WTC11 (cell line): Measurements from ENCODE around the gene ZNF341.

Experiments used
- CREB1 ChIP-seq: sonication (generic); formaldehyde crosslinking; IDR thresholded peaks from 2 replicates; pipeline ENCODE4 v1.8.0; 2023; ENCODE audit warnings: mild to moderate bottlenecking, missing genetic modification reagents
- ELF4 ChIP-seq: sonication (generic); formaldehyde crosslinking; IDR thresholded peaks from 2 replicates; pipeline ENCODE4 v1.8.1; 2022; ENCODE audit warnings: low read depth, mild to moderate bottlenecking, moderate library complexity, missing genetic modification reagents
- ESRRA ChIP-seq: sonication (generic); formaldehyde crosslinking; IDR thresholded peaks from 2 replicates; pipeline ENCODE4 v1.8.1; 2022; ENCODE audit warnings: mild to moderate bottlenecking, missing genetic modification reagents, borderline replicate concordance
- ETV6 ChIP-seq: sonication (generic); formaldehyde crosslinking; IDR thresholded peaks from 2 replicates; pipeline ENCODE4 v1.8.1; 2022; ENCODE audit warnings: mild to moderate bottlenecking, missing genetic modification reagents
- FOXK1 ChIP-seq: sonication (generic); formaldehyde crosslinking; IDR thresholded peaks from 2 replicates; pipeline ENCODE4 v1.8.0; 2022; ENCODE audit warnings: mild to moderate bottlenecking, moderate library complexity, missing genetic modification reagents
- NR2C2 ChIP-seq: sonication (generic); formaldehyde crosslinking; IDR thresholded peaks from 2 replicates; pipeline ENCODE4 v1.8.0; 2022; ENCODE audit warnings: mild to moderate bottlenecking, missing genetic modification reagents
- SMAD3 ChIP-seq: sonication (generic); formaldehyde crosslinking; IDR thresholded peaks from 2 replicates; pipeline ENCODE4 v1.8.0; 2022; ENCODE audit warnings: missing genetic modification reagents, mild to moderate bottlenecking, borderline replicate concordance
- ZNF396 ChIP-seq: fragments of 250-450 bp; sonication (Bioruptor Pico); IDR thresholded peaks from 2 replicates; pipeline ENCODE4 v1.8.0; 2021; ENCODE audit warnings: mild to moderate bottlenecking, moderate library complexity, borderline replicate concordance
- ZNF425 ChIP-seq: fragments of 250-450 bp; sonication (Bioruptor Pico); conservative IDR thresholded peaks from 2 replicates; pipeline ENCODE4 v1.9.0; 2021; ENCODE audit warnings: mild to moderate bottlenecking
- TF ChIP-seq, protein P1 (sequence below): fragments of 200-600 bp; IDR thresholded peaks from 2 replicates; pipeline ENCODE4 v1.8.0; 2022; ENCODE audit warnings: antibody characterized with exemption
- TF ChIP-seq, protein P2 (sequence below): sonication (generic); formaldehyde crosslinking; IDR thresholded peaks from 2 replicates; pipeline ENCODE4 v1.8.1; 2023; ENCODE audit warnings: mild to moderate bottlenecking, missing genetic modification reagents, moderate library complexity
- TF ChIP-seq, protein P3 (sequence below): sonication (generic); formaldehyde crosslinking; IDR thresholded peaks from 2 replicates; pipeline ENCODE4 v1.8.0; 2022; ENCODE audit warnings: mild to moderate bottlenecking, missing genetic modification reagents
- TF ChIP-seq, protein P4 (sequence below): sonication (generic); formaldehyde crosslinking; IDR thresholded peaks from 2 replicates; pipeline ENCODE4 v1.8.0; 2022; ENCODE audit warnings: mild to moderate bottlenecking, missing genetic modification reagents
- TF ChIP-seq, protein P5 (sequence below): sonication (generic); formaldehyde crosslinking; IDR thresholded peaks from 2 replicates; pipeline ENCODE4 v1.8.0; 2023; ENCODE audit warnings: missing genetic modification reagents

GRCh38 chr20:33791021-33791420 is 59.2 kb downstream of the ZNF341 start:
- TF ChIP-seq, protein P1, sequence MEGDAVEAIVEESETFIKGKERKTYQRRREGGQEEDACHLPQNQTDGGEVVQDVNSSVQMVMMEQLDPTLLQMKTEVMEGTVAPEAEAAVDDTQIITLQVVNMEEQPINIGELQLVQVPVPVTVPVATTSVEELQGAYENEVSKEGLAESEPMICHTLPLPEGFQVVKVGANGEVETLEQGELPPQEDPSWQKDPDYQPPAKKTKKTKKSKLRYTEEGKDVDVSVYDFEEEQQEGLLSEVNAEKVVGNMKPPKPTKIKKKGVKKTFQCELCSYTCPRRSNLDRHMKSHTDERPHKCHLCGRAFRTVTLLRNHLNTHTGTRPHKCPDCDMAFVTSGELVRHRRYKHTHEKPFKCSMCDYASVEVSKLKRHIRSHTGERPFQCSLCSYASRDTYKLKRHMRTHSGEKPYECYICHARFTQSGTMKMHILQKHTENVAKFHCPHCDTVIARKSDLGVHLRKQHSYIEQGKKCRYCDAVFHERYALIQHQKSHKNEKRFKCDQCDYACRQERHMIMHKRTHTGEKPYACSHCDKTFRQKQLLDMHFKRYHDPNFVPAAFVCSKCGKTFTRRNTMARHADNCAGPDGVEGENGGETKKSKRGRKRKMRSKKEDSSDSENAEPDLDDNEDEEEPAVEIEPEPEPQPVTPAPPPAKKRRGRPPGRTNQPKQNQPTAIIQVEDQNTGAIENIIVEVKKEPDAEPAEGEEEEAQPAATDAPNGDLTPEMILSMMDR: no peak
- TF ChIP-seq ZNF425 (CRISPR knock-in tag) (no peak), ELF4 (CRISPR knock-in tag) (no peak), FOXK1 (CRISPR knock-in tag) (no peak), ZNF396 (no peak), CREB1 (CRISPR knock-in tag) (no peak), NR2C2 (CRISPR knock-in tag) (no peak), ETV6 (CRISPR knock-in tag) (no peak), ESRRA (CRISPR knock-in tag) (no peak), SMAD3 (CRISPR knock-in tag) (no peak)
- TF ChIP-seq, protein P2, sequence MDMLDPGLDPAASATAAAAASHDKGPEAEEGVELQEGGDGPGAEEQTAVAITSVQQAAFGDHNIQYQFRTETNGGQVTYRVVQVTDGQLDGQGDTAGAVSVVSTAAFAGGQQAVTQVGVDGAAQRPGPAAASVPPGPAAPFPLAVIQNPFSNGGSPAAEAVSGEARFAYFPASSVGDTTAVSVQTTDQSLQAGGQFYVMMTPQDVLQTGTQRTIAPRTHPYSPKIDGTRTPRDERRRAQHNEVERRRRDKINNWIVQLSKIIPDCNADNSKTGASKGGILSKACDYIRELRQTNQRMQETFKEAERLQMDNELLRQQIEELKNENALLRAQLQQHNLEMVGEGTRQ (CRISPR knock-in tag): no peak
- TF ChIP-seq, protein P3, sequence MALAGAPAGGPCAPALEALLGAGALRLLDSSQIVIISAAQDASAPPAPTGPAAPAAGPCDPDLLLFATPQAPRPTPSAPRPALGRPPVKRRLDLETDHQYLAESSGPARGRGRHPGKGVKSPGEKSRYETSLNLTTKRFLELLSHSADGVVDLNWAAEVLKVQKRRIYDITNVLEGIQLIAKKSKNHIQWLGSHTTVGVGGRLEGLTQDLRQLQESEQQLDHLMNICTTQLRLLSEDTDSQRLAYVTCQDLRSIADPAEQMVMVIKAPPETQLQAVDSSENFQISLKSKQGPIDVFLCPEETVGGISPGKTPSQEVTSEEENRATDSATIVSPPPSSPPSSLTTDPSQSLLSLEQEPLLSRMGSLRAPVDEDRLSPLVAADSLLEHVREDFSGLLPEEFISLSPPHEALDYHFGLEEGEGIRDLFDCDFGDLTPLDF (CRISPR knock-in tag): no peak
- TF ChIP-seq, protein P4, sequence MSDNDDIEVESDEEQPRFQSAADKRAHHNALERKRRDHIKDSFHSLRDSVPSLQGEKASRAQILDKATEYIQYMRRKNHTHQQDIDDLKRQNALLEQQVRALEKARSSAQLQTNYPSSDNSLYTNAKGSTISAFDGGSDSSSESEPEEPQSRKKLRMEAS: no peak
- TF ChIP-seq, protein P5, sequence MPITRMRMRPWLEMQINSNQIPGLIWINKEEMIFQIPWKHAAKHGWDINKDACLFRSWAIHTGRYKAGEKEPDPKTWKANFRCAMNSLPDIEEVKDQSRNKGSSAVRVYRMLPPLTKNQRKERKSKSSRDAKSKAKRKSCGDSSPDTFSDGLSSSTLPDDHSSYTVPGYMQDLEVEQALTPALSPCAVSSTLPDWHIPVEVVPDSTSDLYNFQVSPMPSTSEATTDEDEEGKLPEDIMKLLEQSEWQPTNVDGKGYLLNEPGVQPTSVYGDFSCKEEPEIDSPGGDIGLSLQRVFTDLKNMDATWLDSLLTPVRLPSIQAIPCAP (CRISPR knock-in tag): no peak
